Skeletal muscle satellite cell (primary cell): ENCODE measurements around the gene HSPA12B.

Experiments used
- H3K27me3 ChIP-seq: 2 replicates; pipeline ENCODE4 v1.7.0; 2013; ENCODE audit warnings: low read length; ENCODE audit not compliant: control insufficient read depth, insufficient read depth
- H3K36me3 ChIP-seq: 2 replicates; pipeline ENCODE4 v1.7.0; 2013; ENCODE audit warnings: mild to moderate bottlenecking, control low read depth, low read length; ENCODE audit not compliant: insufficient read depth
- H3K4me1 ChIP-seq: 2 replicates; pipeline ENCODE4 v1.7.0; 2013; ENCODE audit warnings: low read length; ENCODE audit not compliant: control insufficient read depth, insufficient read depth
- H3K4me2 ChIP-seq: 2 replicates; pipeline ENCODE4 v1.7.0; 2013; ENCODE audit warnings: mild to moderate bottlenecking, low read length
- H3K4me3 ChIP-seq: 2 replicates; pipeline ENCODE4 v1.7.0; 2013; ENCODE audit warnings: low read length
- H3K9ac ChIP-seq: 2 replicates; pipeline ENCODE4 v1.7.0; 2013; ENCODE audit warnings: mild to moderate bottlenecking, low read depth, low read length, moderate library complexity
- H3K9me3 ChIP-seq: replicated peaks from 2 replicates; pipeline ENCODE4 v1.7.0; 2013; ENCODE audit warnings: mild to moderate bottlenecking, control low read depth, low read length

The HSPA12B gene

GRCh38 chr20:3765171-3765882, 32.8 kb downstream of the HSPA12B start:
- Histone ChIP-seq H3K27me3 (no peaks in the 10 kb centered on the region), H3K36me3 (no peaks in the 10 kb centered on the region), H3K4me2 (peak overlapping the region; percentile 96), H3K4me3 (no peak overlapping the region), H3K9ac (no peak overlapping the region), H3K4me1 (peaks cover 26% of the 10 kb centered on the region), H3K9me3 (no peaks in the 10 kb centered on the region)

DNA sequence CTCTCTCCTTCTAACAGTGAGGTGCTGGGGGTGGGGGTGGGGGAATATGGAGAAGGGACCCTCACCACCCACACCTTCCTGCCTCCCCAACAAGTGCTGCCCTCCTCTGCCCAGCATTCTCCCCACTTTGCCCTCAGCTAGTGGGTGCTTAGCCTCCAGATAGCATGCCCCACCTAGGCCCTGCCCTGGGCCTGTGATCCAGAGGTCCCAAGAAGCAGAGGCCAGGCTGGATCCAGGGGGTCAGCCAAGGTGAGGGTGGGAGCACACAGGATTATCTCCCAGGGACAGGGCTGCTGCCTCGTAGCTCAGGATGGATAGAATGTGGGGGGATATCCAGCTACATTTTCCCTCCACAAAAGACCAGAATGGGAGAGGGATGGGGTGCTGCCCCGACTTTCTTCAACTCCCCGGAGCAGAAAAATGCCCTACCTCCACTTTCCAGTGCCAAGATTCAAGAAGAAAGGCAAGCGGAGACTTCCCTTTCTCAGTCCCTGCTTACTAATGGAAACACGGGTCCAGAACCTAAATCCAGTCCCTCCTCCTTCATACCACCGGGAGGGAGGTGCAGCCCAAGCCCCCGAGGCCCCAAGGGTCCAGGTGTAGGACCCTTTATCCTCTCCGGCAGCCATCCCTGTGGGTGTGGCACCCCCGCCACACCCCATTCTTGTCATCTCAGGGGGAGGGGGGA, 34.1 kb downstream of the HSPA12B start:
- Histone ChIP-seq H3K4me3 (peak overlapping the region; percentile 87), H3K9ac (peak overlapping the region; percentile 80), H3K27me3 (no peaks in the 10 kb centered on the region), H3K4me2 (peak overlapping the region; percentile 96), H3K9me3 (no peaks in the 10 kb centered on the region), H3K36me3 (no peaks in the 10 kb centered on the region), H3K4me1 (peaks cover 26% of the 10 kb centered on the region)

DNA sequence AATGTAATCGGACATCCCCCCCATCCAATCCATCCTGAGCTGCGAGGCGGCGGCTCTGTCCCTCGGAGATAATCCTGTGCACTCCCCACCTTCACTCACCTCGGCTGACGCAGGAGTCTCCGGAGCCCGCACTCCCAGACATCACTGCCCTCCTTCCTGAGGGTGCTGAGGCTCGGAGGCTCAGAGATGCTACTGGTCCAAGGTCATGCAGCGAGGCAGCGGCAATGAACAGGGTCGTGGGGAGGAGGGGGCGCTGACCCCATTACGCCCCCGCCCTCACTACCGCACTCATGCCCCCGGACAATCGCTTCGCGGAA, 34.6 kb downstream of the HSPA12B start:
- H3K27me3 ChIP-seq = no peaks in the 10 kb centered on the region
- H3K4me2 ChIP-seq = peak overlapping the region; percentile 96
- peak overlapping the region; percentile 80 for H3K9ac ChIP-seq
- no peaks in the 10 kb centered on the region for H3K36me3 ChIP-seq
- H3K9me3 ChIP-seq = no peaks in the 10 kb centered on the region
- H3K4me1 ChIP-seq = peaks cover 26% of the 10 kb centered on the region
- H3K4me3 ChIP-seq = peak overlapping the region; percentile 87

DNA sequence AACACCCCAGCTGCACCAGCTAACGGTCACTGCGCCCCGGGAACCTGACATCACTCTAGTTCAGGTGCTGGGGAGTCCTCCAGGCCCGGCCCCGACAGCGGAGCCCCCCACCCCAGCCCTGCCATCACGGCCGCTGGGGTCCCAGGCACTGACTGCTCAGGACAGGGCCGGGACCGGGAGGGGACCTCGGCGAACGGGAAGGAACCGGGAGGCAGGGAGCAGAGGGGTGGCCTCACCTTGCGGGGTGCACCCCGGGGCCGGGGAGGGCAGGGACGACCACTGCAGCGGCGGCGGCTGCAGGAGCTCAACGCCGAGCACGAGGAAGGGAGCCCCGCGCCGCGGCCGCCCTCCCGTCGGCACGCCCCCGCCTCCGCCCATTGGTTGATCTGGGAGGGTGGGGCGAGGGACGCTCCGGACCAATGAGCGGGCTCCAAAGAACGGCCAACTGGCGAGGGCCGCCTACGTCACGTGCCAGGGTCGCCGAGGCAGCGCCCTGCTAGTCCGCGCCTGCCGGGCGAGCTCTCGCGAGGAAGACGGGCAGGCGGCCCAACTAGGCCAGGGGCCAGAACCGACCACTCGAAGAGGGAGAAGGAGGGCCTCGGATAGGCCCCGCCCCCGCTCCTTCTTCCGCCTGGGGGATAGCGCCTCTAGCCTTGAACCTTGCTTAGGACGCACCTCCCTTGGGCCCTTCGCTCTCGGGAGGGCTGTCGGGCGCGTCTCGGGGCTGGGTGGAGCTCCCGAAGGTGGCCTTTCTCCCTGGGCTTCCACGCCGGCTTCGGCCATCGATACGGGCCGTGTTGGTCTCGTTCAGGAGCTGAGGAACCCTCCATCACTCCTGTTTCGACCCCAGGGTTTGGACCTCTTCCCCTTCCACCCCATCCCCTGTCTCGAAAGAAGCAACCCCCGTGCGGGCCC, 35.2 kb downstream of the HSPA12B start, which contains the start of gene ADISSP:
ADISSP (minus strand) TSS at position 327 of the 915 bp plus-strand sequence. CDS start 7,653 bp downstream, outside the sequence.
- Histone ChIP-seq H3K36me3 (no peaks in the 10 kb centered on the region), H3K4me3 (peak within 1 kb of the TSS; percentile 87), H3K4me1 (peaks cover 26% of the 10 kb centered on the region), H3K9ac (peak within 1 kb of the TSS; percentile 94), H3K9me3 (no peaks in the 10 kb centered on the region), H3K4me2 (peak within 1 kb of the TSS; percentile 96), H3K27me3 (no peaks in the 10 kb centered on the region)

DNA sequence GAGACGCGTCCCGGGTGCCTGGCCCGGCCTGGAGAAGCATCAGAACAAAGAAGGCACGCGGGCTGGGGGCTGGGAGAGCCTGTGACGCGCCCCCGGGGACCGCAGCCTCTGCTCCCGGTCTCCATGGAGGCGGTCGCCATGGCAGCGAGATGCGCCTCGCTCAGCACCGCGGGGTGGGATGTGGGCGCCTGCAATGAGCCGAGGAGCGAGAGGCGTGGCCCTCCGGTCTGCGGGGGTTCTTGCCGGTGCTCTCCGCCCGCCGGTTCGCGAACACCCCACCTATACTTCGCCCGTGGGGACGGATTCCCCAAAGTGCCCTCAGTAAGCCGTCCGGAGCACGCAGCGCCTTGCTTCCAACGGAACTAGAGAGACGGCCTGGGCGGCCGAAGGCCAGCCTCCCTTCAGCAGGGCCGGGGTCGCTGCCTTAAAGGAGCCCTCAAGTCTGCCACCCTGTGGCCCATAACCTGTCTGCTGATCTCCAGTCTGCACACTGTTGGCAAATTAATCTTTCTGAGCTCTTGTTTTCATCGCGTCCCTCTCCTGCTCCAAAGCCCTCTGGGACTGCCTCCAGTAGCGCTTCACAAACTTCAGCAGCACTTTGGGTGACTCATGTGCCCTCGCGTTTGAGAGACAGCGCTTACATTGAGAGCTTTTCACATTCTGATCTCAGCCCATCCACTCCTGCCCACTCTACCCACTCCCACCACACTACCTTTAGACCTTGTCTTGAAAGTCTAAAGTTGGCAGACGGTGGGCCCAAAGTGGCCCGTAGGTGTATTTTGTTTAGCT, 36.1 kb downstream of the HSPA12B start:
- Histone ChIP-seq H3K36me3 (no peaks in the 10 kb centered on the region), H3K4me3 (peak overlapping the region; percentile 87), H3K9ac (peak overlapping the region; percentile 94), H3K4me1 (peaks cover 26% of the 10 kb centered on the region), H3K9me3 (no peaks in the 10 kb centered on the region), H3K4me2 (peak overlapping the region; percentile 96), H3K27me3 (no peaks in the 10 kb centered on the region)

- H3K4me3 ChIP-seq = no peak overlapping the region
- H3K4me2 ChIP-seq = no peak overlapping the region
- no peaks in the 10 kb centered on the region for H3K36me3 ChIP-seq
- H3K27me3 ChIP-seq = no peaks in the 10 kb centered on the region
- peaks cover 20% of the 10 kb centered on the region for H3K4me1 ChIP-seq
- H3K9ac ChIP-seq = no peak overlapping the region
- H3K9me3 ChIP-seq = no peaks in the 10 kb centered on the region
These were observed 39.1 kb downstream of the HSPA12B start for GRCh38 chr20:3771552-3772058.

DNA sequence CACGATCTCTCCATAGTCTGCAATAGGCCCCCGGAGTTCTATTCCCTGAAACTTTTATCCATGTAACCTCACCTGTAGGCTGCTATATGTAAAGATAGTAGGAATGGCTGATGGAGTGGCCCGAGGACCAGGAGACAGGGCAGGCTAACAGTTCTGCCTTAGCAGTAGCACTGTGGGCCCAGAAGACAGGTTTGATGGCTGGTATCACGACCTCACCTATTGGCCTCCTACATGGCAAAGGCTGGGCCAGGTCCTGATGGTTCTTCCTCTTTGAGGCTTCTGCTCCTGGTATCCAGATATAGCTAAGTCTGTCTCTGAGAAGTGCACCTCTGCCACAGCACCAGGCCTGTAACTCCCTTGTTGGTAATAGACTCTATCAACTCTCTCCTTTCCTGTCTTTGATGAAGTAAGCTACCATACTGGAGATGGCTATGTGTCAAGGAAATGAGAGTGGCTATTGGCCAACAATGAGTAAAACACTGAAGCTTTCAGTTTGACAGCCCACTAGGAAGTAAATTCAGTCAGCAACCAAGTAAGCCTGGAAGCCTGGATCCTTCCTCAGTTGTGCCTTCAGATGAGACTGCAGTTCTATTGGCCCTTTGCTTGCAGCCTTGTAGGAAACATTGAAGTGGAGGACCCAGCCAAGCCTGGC, 43.1 kb downstream of the HSPA12B start:
- H3K4me1 ChIP-seq = peaks cover 12% of the 10 kb centered on the region
- H3K9ac ChIP-seq = no peak overlapping the region
- no peaks in the 10 kb centered on the region for H3K9me3 ChIP-seq
- no peaks in the 10 kb centered on the region for H3K27me3 ChIP-seq
- H3K4me3 ChIP-seq = no peak overlapping the region
- H3K36me3 ChIP-seq = no peaks in the 10 kb centered on the region
- no peak overlapping the region for H3K4me2 ChIP-seq

DNA sequence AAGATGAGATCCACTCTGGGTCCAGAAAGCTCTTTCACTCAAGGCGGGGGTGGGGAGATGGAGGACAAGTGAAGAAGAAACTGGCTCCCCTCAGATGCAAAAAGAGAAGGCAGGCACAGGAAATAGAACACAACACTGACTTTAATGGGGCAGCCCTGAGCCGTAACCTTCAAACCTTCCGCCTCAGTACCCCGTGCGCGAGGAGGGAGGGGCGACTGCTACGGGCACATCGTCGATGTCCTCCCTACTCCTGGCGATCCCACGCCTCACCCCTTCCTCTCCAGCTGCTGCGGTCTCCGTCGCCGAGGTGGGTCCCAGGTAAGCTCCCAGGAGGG, 44.9 kb downstream of the HSPA12B start:
- H3K36me3 ChIP-seq = no peaks in the 10 kb centered on the region
- no peaks in the 10 kb centered on the region for H3K27me3 ChIP-seq
- no peaks in the 10 kb centered on the region for H3K9me3 ChIP-seq
- H3K9ac ChIP-seq = peak overlapping the region; percentile 72
- H3K4me1 ChIP-seq = peaks cover 17% of the 10 kb centered on the region
- peak overlapping the region; percentile 99 for H3K4me2 ChIP-seq
- H3K4me3 ChIP-seq = peak overlapping the region; percentile 80

DNA sequence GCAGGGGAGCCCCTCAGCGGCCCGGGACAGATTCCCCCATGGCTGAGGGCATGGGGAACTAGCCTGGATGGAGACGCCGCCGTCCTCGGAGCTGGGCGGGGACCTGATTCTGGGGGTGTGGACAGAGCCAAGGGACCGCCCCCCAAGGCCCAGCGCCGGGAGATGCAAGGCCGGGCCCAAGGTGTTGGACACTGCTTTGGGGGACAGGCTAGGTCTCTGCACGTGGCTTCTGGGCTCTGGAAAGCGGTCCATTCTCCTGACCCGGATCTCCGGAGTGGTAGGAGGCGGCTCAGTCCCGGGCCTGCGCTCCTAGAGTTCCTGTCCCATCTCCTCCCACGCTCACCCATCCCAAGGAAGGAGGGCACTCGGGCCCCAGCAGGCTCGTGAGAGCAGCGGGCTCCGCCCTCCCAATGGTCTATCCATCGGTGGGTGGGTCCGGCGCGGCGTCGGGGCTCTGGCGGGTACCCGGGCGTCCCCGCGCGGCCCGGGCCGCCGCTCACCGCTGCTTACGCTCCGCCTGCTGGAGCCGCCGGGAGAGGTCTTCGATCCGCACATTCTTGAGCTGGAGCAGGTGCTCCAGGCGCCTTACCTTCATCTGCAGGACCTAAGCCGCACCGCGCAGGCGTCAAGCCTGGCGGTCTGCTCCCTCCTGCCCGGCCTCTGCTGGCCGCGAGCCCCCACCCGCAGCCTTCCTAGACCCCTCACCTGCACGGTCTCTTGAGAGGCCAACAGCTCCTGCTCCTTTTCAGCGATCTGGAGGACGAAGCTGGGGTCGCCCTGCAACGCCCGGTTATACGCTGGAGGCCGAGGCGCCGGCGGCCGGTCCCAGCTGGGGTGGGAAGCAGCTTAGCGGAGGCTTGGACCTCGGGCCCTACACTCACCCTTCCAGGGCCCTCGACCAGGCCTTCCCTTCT, 45.5 kb downstream of the HSPA12B start:
- Histone ChIP-seq H3K4me2 (peak overlapping the region; percentile 99), H3K9ac (peak overlapping the region; percentile 72)

DNA sequence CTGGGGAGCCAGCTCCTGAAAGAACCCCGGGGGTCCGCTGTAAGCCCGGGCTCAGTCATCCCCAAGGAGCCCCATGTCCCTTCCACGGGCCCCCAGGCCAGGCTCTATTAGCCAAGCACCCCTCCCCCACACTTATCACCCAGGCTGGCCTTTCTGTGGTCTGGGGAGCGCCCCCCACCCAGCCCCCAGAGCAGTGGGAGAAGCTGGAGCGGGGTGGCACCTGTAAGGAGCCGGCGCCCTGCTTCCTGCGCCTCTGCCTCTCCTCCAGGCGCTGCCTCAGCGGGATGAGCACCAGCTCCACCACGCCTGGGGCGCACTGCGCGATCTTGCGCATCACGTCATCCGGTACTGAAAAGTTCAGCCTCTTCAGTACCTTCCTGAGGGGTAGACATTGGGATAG, 46.5 kb downstream of the HSPA12B start:
- Histone ChIP-seq H3K9ac (no peak overlapping the region), H3K4me1 (peaks cover 24% of the 10 kb centered on the region), H3K27me3 (no peaks in the 10 kb centered on the region)

More for the DNA sequence above, 45.5 kb downstream of the HSPA12B start:
- Histone ChIP-seq H3K36me3 (no peaks in the 10 kb centered on the region), H3K4me1 (peaks cover 17% of the 10 kb centered on the region), H3K9me3 (no peaks in the 10 kb centered on the region), H3K27me3 (no peaks in the 10 kb centered on the region), H3K4me3 (peak overlapping the region; percentile 80)

More for the DNA sequence above, 46.5 kb downstream of the HSPA12B start:
- no peak overlapping the region for H3K4me2 ChIP-seq
- H3K9me3 ChIP-seq = no peaks in the 10 kb centered on the region
- H3K36me3 ChIP-seq = peaks cover 6% of the 10 kb centered on the region
- H3K4me3 ChIP-seq = no peak overlapping the region
